Osteoblast (primary cell): ENCODE measurements around the gene TMEM233. TPM values are rescaled to one million over a fixed set of nuclear protein-coding genes. Genes with fewer than 3 reads are reported as not detected.

Experiments
- DNase-seq: peaks from one replicate; pipeline ENCODE4 v3.0.0; 2011; ENCODE audit warnings: low spot score, mixed read lengths; ENCODE audit not compliant: insufficient read length; ENCODE audit errors: missing footprints
- H2AFZ ChIP-seq: 2 replicates; pipeline ENCODE4 v1.6.0; 2011; ENCODE audit warnings: mild to moderate bottlenecking, low read length
- H3K27ac ChIP-seq: 2 replicates; pipeline ENCODE4 v1.5.1; 2011; ENCODE audit warnings: mild to moderate bottlenecking, low read depth, low read length, moderate library complexity
- H3K27me3 ChIP-seq: 2 replicates; pipeline ENCODE4 v1.6.0; 2012; ENCODE audit warnings: mild to moderate bottlenecking, control low read depth, inconsistent platforms, low read length, moderate library complexity; ENCODE audit not compliant: insufficient read depth
- H3K36me3 ChIP-seq: 2 replicates; pipeline ENCODE4 v1.5.1; 2011; ENCODE audit warnings: mild to moderate bottlenecking, low read length, control low read depth, moderate library complexity; ENCODE audit not compliant: insufficient read depth
- H3K4me1 ChIP-seq: 2 replicates; pipeline ENCODE4 v1.5.1; 2011; ENCODE audit warnings: mild to moderate bottlenecking, low read length, control low read depth, moderate library complexity; ENCODE audit not compliant: insufficient read depth
- H3K4me2 ChIP-seq: 2 replicates; pipeline ENCODE4 v1.6.0; 2011; ENCODE audit warnings: mild to moderate bottlenecking, low read length; ENCODE audit not compliant: insufficient read depth
- H3K4me3 ChIP-seq: fragments of 200-600 bp; sonication (generic); 3 replicates; pipeline ENCODE4 v1.5.1; 2012; ENCODE audit warnings: mild to moderate bottlenecking, low read length, inconsistent platforms; ENCODE audit not compliant: insufficient read depth
- H3K79me2 ChIP-seq: 2 replicates; pipeline ENCODE4 v1.6.0; 2012; ENCODE audit warnings: mild to moderate bottlenecking, low read length, control low read depth, inconsistent platforms; ENCODE audit not compliant: insufficient read depth
- H3K9me3 ChIP-seq: 2 replicates; pipeline ENCODE4 v1.5.1; 2011; ENCODE audit warnings: low read depth, low read length, control low read depth
- H4K20me1 ChIP-seq: 2 replicates; pipeline ENCODE4 v1.6.0; 2012; ENCODE audit warnings: mild to moderate bottlenecking, low read length, control low read depth; ENCODE audit not compliant: insufficient read depth
- total RNA-seq: library from RNA; depleted of rRNA; stranded (reverse); fragments of >200 nt; gene quantifications from 2 replicates; pipeline ENCODE4 v1.2.3, GENCODE V29; 2012
- TF ChIP-seq, protein P1 (sequence below): IDR thresholded peaks from 2 replicates; pipeline ENCODE4 v1.5.1; 2011; ENCODE audit warnings: mild to moderate bottlenecking, low read depth, low read length, moderate library complexity; ENCODE audit errors: extremely low read depth

TMEM233 gene
- total RNA-seq, 1 donor, result not detected

DNA sequence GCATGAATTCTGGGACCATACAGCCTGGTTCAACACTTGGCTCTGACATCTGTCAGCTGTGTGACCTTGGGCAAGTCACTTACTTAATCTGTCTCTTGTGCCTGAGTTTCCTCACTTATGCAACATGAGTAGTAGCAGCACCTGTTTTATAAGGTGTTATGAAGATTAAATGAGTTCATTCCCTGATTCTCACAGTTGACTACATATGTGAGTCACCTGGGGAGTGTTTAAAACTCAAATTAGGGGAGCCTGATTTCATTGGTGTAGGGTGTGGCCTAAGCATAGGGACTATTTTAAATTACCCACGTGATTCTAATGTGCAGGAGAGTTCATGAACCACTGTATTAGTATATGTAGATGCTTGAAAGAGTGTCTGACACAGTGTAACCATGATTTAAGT is 36.7 kb upstream of the TMEM233 start:
- Histone ChIP-seq H3K79me2 (no peaks in the 10 kb centered on the region), H2AFZ (no peak overlapping the region), H3K9me3 (no peaks in the 10 kb centered on the region), H3K27ac (no peak overlapping the region), H3K4me1 (no peaks in the 10 kb centered on the region), H3K4me2 (no peak overlapping the region), H3K27me3 (no peaks in the 10 kb centered on the region), H4K20me1 (no peaks in the 10 kb centered on the region), H3K36me3 (no peaks in the 10 kb centered on the region), H3K4me3 (no peak overlapping the region)
- TF ChIP-seq, protein P1, sequence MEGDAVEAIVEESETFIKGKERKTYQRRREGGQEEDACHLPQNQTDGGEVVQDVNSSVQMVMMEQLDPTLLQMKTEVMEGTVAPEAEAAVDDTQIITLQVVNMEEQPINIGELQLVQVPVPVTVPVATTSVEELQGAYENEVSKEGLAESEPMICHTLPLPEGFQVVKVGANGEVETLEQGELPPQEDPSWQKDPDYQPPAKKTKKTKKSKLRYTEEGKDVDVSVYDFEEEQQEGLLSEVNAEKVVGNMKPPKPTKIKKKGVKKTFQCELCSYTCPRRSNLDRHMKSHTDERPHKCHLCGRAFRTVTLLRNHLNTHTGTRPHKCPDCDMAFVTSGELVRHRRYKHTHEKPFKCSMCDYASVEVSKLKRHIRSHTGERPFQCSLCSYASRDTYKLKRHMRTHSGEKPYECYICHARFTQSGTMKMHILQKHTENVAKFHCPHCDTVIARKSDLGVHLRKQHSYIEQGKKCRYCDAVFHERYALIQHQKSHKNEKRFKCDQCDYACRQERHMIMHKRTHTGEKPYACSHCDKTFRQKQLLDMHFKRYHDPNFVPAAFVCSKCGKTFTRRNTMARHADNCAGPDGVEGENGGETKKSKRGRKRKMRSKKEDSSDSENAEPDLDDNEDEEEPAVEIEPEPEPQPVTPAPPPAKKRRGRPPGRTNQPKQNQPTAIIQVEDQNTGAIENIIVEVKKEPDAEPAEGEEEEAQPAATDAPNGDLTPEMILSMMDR, result no peak
- no peak for DNase-seq

DNA sequence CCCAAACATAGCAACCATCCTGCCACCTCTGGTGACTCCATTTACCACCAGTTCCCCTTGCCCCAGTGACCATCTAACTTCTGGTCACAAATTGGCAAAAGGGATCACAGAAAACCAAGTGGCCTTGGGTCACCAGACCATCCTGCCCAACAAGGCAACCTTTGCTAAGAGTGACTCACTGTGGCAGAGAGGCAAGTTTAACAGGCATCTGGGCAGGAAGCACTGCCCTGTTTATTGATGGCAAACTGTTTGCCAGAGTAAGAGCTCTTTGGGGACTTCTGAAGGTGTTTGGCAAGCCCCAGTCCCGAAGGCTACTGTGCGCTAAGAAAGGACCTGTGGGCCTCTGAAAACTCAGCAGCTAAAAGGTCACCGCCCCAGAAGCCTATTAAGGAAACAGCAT is 28.2 kb upstream of the TMEM233 start:
- Histone ChIP-seq H3K4me1 (no peaks in the 10 kb centered on the region), H3K9me3 (no peaks in the 10 kb centered on the region), H3K79me2 (no peaks in the 10 kb centered on the region), H3K4me2 (no peak overlapping the region), H3K27me3 (no peaks in the 10 kb centered on the region), H3K27ac (no peak overlapping the region), H2AFZ (no peak overlapping the region), H4K20me1 (no peaks in the 10 kb centered on the region), H3K36me3 (no peaks in the 10 kb centered on the region), H3K4me3 (no peak overlapping the region)
- TF ChIP-seq, protein P1, result no peak
- peak; percentile 48 for DNase-seq

DNA sequence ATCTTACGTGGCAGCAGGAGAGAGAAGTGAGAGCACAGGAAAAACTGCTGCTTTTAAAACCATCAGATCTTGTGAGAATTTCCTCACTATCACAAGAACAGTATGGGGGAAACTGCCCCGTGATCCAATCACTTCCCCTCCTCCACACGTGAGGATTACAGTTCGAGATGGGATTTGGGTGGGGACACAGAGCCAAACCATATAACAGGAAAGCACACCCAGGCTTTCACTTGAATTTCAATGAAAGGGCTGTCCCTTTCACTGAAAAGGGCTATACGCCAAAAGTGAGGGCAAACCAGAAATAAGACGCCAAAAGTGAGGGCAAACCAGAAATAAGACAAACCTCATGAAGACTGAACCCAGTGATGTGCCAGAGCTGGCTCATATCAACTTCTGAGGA is 22.8 kb upstream of the TMEM233 start:
- Histone ChIP-seq H3K4me1 (no peaks in the 10 kb centered on the region), H4K20me1 (no peaks in the 10 kb centered on the region), H3K9me3 (no peaks in the 10 kb centered on the region), H3K79me2 (no peaks in the 10 kb centered on the region), H3K4me3 (no peak overlapping the region), H3K4me2 (no peak overlapping the region), H3K27me3 (no peaks in the 10 kb centered on the region), H3K36me3 (no peaks in the 10 kb centered on the region), H2AFZ (no peak overlapping the region), H3K27ac (no peak overlapping the region)
- TF ChIP-seq, protein P1, result no peak
- no peak for DNase-seq

DNA sequence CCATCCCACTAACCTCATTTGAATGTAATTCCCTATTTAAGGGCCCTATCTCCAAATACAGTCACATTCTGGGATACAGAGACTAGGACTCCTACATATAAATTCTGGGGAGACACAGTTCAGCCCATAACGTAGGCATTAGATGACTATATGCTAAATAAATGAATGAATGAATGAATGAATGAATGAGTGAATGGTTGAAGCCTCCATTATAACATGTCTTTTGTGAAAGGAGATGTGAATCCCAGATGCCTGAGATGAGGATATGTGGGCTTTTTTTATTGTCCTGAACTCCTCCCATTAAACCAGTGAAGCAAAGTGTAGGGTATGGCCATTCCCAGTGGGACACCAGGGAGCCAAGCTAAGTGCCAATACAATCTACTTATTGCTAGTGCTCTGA is 20.5 kb upstream of the TMEM233 start:
- Histone ChIP-seq H2AFZ (no peak overlapping the region), H4K20me1 (no peaks in the 10 kb centered on the region), H3K9me3 (no peaks in the 10 kb centered on the region), H3K4me3 (no peak overlapping the region), H3K27ac (no peak overlapping the region), H3K27me3 (no peaks in the 10 kb centered on the region), H3K79me2 (no peaks in the 10 kb centered on the region), H3K4me2 (no peak overlapping the region), H3K4me1 (peaks cover 5% of the 10 kb centered on the region), H3K36me3 (no peaks in the 10 kb centered on the region)
- DNase-seq, result no peak
- TF ChIP-seq, protein P1, result no peak
